Stimulated activated CD4-positive, alpha-beta T cell treated with anti-CD3 and anti-CD28 coated beads, Interleukin-1b, Interleukin-23, amount 100 ng/mL, for 1 hour (primary cell): Measurements from ENCODE around the gene POP7.

ENCODE experiments used
- DNase-seq, 2 donors: peaks; one replicate each; pipeline ENCODE4 v3.0.0-alpha.2; 2020; ENCODE audit warnings: low read depth in 2 of 2

POP7 gene

GRCh38 chr7:100726996-100727761 lies 21.3 kb downstream of the POP7 start:
- no peak for DNase-seq

- no peak for DNase-seq
Measured at GRCh38 chr7:100728196-100728595, 22.3 kb downstream of the POP7 start.

- no peak for DNase-seq
Measured at GRCh38 chr7:100730136-100730800, 24.3 kb downstream of the POP7 start.

- DNase-seq: no peak
Measured at GRCh38 chr7:100731937-100732636, 26.2 kb downstream of the POP7 start.

- DNase-seq: no peak
Measured at GRCh38 chr7:100735730-100736129, 29.8 kb downstream of the POP7 start.

GRCh38 chr7:100736671-100737070 lies 30.8 kb downstream of the POP7 start:
- DNase-seq: no peak

GRCh38 chr7:100739934-100740333 lies 34.0 kb downstream of the POP7 start:
- DNase-seq: no peak

- DNase-seq: no peak
Measured at GRCh38 chr7:100744605-100745004, 38.7 kb downstream of the POP7 start.

- no peak for DNase-seq
Measured at GRCh38 chr7:100745184-100745583, 39.3 kb downstream of the POP7 start.

GRCh38 chr7:100752994-100753393 lies 47.1 kb downstream of the POP7 start:
- no peak for DNase-seq

- DNase-seq: no peak
Measured at GRCh38 chr7:100753750-100754149, 47.8 kb downstream of the POP7 start.
